DMS153 treated with DMSO at 0.1 percent for 48 hours (cell line): ENCODE measurements around the gene KCTD16.

Experiments used
- DNase-seq: peaks from one replicate; lab custom pipeline; 2025; ENCODE audit not compliant: unreplicated experiment; lab: John Stamatoyannopoulos, UW

KCTD16 gene

DNA sequence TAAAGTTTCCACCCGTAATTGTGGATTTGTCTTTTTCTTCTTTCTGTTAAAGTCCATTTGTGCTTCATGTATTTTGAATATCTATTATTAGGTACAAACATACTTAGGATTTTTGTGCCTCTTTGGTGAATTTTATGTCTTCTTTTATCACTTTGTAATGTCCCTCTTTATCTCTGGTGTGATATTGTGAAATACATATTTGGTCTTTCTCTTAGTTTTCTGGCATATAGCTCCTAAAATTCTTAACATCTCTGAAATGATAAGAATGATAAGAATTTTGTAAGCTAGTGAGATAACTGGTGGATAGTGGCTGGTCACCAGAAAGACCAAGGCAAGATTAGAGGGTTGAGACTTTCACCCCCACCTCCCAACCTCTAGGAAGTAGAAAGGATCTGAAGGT, 111.1 kb downstream of the KCTD16 start:
- no peak for DNase-seq

DNA sequence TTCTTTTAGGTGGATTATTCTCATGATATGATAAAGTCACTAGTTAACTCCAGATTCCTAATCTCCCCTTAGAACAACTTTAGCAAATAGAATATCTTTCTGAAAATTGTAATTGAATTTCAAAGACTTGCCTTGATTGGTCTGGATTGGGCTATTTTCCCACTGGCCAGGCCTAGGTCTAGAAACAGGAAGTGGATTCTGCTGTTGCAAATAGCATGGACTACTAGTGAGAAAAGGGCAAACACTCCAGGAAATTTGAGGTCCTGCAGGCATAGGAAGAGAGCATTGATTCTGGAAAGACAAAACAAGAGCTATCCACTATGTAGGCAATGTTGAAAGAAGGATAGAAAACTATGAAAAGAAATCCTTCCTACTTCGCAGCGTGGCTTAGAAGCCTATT, 113.4 kb downstream of the KCTD16 start:
- no peak for DNase-seq

DNA sequence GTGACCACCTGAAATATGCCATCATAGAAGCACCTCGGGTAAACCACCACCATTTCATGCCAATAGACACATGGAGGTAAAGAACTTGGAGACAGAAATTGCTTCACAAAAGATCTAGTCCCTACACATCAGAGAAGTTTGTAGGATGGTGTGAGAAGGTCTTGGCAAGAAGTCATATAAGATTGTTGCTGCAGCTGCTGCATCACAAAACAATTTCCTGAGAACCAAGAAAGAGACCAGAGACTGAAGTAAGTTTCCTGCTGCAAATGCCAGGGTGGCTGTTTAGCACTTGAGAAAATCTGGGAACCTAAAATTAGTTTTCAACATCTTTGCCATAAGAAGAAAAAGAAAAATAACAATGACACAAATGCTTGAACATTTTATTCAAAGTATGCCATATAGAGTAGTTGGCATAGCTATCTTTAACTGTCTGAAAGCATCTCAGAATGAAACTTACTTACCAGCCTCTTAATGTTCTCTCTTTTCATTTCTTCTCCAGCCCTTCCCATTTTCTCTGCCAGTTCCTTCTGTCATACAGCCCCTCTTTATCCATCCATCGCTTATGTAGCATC, 114.3 kb downstream of the KCTD16 start:
- DNase-seq: no peak

- no peak for DNase-seq
Observed at GRCh38 chr5:144289277-144289676, 118.6 kb downstream of the KCTD16 start.

- DNase-seq: no peak
Observed at GRCh38 chr5:144292029-144292428, 121.4 kb downstream of the KCTD16 start.

DNA sequence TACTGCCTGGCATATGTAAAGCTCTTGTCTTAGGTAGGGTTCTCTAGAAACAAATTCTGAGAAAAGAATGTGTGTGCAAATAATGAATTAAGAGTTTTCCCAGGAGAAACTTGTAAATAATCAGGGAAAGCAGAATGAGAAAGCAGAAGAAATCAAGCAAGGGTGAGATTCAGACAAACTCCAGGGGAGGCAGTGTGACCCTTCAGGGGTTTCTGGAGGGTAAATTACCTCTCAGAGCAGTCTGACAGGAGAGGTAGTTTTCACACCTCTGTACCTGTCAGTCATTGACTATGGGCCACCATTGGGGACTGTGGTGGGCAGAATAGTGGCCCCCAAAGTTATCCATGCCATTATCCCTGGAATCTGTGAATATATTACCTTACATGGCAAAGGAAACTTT, 124.6 kb downstream of the KCTD16 start:
- no peak for DNase-seq

- no peak for DNase-seq
Observed at GRCh38 chr5:144297081-144297480, 126.4 kb downstream of the KCTD16 start.

- no peak for DNase-seq
Observed at GRCh38 chr5:144298658-144299057, 128.0 kb downstream of the KCTD16 start.

DNA sequence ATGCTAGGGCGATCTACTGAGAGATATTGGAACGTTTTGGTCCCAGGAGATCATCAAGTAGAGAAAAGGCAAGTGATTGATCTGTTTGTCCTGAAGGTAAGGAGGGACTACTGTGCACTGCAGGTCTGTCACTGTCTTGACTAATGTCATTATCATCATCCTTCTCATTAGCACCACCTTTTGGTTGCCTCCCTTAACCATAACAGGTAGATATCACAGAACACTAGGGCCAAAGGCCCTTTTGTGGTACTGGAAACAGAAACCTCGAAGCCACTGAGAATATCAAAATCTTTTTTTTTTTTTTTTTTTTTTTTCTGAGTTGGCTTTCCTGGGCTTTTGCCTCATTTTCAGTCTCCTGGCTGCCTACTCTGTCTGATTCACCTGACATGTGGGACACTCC, 134.0 kb downstream of the KCTD16 start:
- DNase-seq: no peak

DNA sequence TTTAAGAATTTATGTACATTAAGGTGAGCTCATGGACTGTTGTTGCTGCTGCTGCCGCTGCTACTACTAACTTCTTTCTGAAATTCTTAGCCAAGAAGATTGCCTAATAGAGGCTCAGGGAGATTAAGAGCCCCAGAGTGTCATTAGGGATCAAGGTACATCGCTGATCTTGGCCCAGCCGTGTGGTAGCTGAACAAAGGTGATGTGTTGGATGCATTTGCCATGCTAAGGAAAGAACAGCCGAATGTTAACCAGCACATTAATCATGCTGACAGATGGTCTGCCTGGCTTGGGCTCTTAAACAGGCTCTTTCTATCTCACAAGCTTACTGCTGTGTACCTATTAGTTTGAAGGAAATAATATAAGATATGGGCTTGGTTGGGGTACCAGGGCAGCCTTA, 137.1 kb downstream of the KCTD16 start:
- DNase-seq: no peak

GRCh38 chr5:144308174-144308573, 137.5 kb downstream of the KCTD16 start:
- no peak for DNase-seq

DNA sequence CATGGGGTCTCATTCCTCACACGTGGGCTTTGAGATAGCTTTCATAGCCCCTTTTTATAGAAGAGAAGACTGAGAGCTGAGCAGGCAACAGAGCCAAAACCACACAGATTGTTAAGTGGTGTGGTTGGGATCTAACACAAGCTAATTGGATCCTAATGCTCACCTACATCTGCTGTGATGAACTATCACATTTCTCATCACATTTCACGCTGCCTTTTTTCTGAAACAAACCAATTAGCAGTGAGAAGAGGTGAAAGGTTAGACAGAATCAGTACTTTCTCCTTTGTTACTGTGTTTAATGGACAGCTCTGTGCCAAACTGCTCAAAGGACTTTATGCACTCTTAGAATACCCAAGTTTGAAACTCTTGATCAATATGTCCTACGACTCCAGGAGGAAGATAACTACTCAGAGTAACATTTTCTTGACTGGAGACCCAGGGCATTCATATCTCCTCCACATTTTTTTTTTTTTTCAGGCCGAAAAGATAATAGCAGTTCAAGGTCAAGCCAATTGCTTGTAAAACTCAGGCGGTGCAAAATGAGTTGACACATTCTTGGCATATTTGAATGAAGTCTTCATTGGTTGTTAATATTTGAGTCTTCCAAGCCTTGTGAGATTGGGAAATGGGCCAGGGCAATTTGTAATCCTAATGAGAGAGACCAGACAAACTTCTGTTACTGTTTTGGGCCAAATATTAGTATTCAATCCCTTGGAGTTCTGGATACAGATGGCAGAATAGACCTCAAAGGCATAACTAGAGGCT, 138.4 kb downstream of the KCTD16 start:
- no peak for DNase-seq

DNA sequence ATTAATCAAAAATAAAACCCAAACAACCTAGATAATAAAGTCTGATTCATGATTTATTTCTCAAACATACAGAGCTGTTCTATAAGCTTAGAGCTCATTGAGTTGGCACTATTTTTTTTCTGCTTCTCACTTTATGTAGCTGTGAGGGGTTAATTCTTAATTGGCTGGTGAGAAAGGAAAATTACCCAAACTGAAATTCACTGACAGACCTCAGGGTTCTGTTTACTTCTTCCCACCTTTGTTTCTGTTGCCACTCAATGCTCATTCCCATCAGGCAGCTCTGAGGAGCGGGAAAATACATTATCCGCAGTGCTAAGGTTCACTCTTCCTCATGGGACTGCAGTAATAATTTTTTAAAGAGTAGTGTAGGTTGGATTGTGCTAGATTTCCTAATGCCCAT, 139.9 kb downstream of the KCTD16 start:
- DNase-seq: no peak

DNA sequence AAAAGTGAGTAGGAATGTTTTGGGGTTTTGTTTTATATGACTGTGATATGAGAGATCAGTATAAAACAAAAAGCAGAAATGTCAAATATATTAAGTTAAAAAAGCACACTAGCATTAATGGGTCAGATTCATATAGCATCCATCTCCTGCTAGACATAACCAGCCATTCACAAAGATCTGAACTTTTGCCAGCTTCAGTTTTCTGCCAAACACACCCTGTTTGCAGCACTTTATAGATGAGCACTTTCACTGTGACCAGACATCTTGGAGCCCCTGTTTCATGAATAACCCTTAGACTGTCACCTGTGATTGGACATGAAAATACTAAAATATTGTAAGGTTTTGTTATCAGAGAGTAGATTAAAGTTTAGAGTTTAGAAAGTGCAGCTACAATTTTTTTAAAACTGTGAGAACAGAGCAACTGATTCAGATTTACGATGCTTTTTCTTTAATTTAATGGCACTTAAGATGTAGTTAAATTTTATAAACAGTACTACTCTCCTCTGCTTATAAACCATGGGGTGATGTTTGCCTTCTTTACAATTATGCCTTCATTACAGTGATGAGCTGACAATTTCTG, 142.6 kb downstream of the KCTD16 start:
- DNase-seq: no peak

GRCh38 chr5:144315026-144315425, 144.4 kb downstream of the KCTD16 start:
- DNase-seq: no peak

DNA sequence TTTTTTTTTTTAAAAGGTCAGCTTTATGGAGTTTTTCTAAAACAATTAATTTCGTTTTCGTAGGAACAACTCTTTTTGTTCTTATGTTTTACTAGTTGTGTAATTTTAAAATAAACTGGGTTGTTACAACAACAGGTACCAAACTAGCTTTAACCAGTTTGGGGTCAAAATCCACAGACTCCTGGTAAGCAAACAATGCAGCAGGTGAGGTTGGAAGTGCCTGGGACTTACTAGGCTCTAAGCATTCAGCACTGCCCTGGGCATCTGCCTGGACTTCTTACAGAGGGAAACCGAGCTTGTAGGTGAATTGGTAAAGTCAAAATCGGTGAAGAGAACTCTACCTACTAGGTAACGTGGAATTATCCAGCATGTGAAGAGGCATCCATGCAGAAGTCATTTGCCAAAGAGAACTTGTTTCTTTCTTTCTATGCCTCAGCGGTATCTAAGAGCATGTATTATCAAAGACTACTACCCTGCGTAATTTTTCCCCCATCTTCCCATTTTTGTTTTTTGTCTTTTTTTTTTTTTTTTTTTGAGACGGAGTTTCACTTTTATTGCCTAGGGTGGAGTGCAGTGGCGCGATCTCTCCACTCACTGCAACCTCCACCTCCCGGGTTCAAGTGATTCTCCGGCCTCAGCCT, 145.4 kb downstream of the KCTD16 start:
- no peak for DNase-seq

- no peak for DNase-seq
Observed at GRCh38 chr5:144318011-144318410, 147.3 kb downstream of the KCTD16 start.

DNA sequence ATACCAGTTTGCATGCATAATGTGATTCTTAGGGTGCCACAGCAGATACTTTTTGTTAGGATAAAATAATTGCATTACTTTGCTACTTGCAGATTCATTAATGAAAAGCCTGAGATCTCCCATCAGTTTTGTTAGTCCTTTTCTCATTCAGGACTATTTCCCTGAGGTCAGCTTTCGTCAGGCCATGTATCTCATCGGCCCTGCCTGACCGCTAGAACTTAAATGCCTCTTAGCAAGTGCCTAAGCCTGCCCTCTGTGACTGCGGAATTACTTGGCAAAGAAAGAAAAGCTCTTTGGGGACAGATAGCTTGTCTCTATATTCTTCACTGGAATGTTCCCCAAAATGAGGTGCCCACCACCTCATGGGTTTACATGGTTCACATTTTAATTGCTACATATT, 147.8 kb downstream of the KCTD16 start:
- DNase-seq: no peak

- DNase-seq: no peak
Observed at GRCh38 chr5:144323181-144323580, 152.5 kb downstream of the KCTD16 start.

- no peak for DNase-seq
Observed at GRCh38 chr5:144325532-144325931, 154.9 kb downstream of the KCTD16 start.

GRCh38 chr5:144328494-144328893, 157.8 kb downstream of the KCTD16 start:
- no peak for DNase-seq

GRCh38 chr5:144328980-144329379, 158.3 kb downstream of the KCTD16 start:
- no peak for DNase-seq
